ENCODE data around the gene CAV1. TPM values are rescaled to one million over a fixed set of nuclear protein-coding genes. Genes with fewer than 3 reads are reported as not detected.
A peak's percentile ranks its signal among the peaks of the same experiment; 100 is the strongest.

The CAV1 gene
- total and polyA plus RNA-seq, 12 donors, result 93.0 to 364 (median 274) TPM

DNA sequence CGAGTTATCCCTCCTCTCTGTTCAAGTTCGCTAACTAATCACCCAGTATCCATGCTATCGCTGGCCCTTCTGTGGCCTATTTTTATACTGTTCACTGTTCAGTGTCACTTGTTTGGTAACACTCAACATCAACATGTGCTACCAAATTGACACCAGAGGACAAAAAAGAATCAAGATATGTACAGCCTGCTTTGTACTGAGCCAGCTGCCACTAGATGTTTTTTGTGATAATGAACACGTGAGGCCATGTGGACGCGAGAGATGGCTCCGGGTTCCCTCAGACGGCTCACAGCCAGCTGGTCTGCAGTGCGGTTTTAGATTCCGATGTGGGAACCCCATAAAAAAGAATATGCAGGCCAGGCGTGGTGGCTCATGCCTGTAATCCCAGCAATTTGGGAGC, 21.2 kb downstream of the CAV1 start:
- peaks cover 14 to 100% (median 90%) of the 10 kb centered on the region in 9 donors for H3K4me1 ChIP-seq
- 48 to 61% methylated on average over 11 of the region's 11 CpGs for WGBS, 2 donors
- no peaks in the 10 kb centered on the region for H3K9me3 ChIP-seq
- peak; percentile 51 to 90 (median 85) for ATAC-seq
- peak overlapping the region; percentile 23 to 81 (median 61) for H3K27ac ChIP-seq
- H3K36me3 ChIP-seq, result peaks cover 0 to 97% (median 6%) of the 10 kb centered on the region in 9 donors
- no peaks in the 10 kb centered on the region for H3K27me3 ChIP-seq
- H3K4me3 ChIP-seq, result no peak overlapping the region
- intact Hi-C loops (cut with DNase I), result no loop called here
- peak in 1 of 2 donors; percentile 30 for DNase-seq
- TF ChIP-seq, protein P1, sequence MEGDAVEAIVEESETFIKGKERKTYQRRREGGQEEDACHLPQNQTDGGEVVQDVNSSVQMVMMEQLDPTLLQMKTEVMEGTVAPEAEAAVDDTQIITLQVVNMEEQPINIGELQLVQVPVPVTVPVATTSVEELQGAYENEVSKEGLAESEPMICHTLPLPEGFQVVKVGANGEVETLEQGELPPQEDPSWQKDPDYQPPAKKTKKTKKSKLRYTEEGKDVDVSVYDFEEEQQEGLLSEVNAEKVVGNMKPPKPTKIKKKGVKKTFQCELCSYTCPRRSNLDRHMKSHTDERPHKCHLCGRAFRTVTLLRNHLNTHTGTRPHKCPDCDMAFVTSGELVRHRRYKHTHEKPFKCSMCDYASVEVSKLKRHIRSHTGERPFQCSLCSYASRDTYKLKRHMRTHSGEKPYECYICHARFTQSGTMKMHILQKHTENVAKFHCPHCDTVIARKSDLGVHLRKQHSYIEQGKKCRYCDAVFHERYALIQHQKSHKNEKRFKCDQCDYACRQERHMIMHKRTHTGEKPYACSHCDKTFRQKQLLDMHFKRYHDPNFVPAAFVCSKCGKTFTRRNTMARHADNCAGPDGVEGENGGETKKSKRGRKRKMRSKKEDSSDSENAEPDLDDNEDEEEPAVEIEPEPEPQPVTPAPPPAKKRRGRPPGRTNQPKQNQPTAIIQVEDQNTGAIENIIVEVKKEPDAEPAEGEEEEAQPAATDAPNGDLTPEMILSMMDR (IDR thresholded peaks at IDR 0.05), result no peak

DNA sequence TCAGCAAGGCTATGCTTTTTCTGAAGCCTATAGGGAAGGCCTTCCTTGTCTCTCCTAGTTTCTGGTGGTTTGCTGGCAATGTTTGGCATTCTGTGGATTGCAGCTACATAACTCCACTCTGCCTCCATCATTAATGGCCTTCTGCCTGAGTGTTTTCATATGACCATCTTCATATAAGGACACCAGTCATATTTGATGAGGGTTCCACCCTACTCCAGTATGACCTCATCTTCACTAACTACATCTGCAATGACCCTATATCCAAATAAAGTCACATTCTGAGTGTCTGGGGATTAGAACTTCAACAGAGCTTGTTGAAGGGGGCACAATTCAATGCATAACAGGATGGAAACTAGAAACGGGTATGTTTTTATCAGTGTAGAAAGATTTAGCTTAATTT, 22.1 kb downstream of the CAV1 start:
- ATAC-seq (no peak), DNase-seq (no peak)
- Histone ChIP-seq H3K4me1 (peaks cover 9 to 100% (median 86%) of the 10 kb centered on the region in 9 donors), H3K27ac (peak overlapping the region in 9 of 10 donors; percentile 26 to 81 (median 61)), H3K27me3 (no peaks in the 10 kb centered on the region), H3K9me3 (no peaks in the 10 kb centered on the region), H3K36me3 (peaks cover 0 to 98% (median 6%) of the 10 kb centered on the region in 9 donors), H3K4me3 (no peak overlapping the region)
- TF ChIP-seq, protein P1 (IDR thresholded peaks at IDR 0.05), result no peak
- 48 to 63% methylated on average over 1 of the region's 1 CpG for WGBS, 2 donors
- intact Hi-C loops (cut with DNase I), result no loop called here

DNA sequence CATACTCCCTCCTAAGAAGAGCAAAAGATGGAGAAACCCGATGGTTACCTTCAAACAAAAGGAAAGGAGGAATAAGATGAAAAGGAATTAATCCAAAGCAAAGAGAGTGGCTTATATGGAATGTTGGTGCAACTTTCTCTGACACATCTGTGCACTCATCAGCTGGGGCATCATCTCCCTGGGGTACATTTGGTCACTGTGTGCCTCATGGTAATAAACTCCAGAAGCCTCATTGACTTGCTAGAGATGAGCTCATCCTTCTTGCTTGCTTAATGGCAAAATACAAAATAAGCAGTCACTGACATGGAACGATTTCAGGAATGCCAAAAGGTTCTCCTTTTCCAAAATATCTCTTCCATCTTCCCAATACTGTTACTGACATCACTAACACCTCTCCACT, 22.5 kb downstream of the CAV1 start:
- H3K27ac ChIP-seq, result peak overlapping the region in 6 of 10 donors; percentile 26 to 81 (median 54)
- WGBS, 2 donors, result 53 to 63% methylated on average over 2 of the region's 2 CpGs
- intact Hi-C loops (cut with DNase I), result no loop called here
- H3K4me1 ChIP-seq, result peaks cover 6 to 100% (median 84%) of the 10 kb centered on the region in 9 donors
- TF ChIP-seq, protein P1 (IDR thresholded peaks at IDR 0.05), result no peak
- no peaks in the 10 kb centered on the region for H3K27me3 ChIP-seq
- H3K4me3 ChIP-seq, result no peak overlapping the region
- peaks cover 0 to 98% (median 6%) of the 10 kb centered on the region in 9 donors for H3K36me3 ChIP-seq
- H3K9me3 ChIP-seq, result no peaks in the 10 kb centered on the region
- DNase-seq (no peak), ATAC-seq (peak in 1 of 8 donors; percentile 51)

DNA sequence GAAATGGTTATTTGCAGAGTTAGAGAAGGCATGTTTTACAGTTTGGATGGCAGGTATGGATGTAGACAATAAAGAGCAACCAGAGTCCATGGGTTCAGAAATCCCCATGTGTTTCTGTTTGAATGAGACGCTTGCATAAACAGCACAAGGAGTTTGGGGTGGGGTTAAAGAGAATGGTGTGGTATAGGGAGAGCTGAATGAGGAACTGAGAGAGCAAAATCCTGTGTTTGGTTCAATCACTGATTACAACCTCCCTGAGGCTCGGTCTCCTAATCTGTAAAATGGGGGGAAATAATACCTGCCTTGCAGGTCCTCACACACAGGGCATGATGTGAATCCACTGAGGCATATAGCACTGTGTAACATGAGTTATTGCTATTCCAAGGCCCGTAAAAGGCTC, 23.7 kb downstream of the CAV1 start:
- H3K27ac ChIP-seq, result peak overlapping the region in 6 of 10 donors; percentile 13 to 81 (median 34)
- WGBS, 2 donors, result 56 to 64% methylated on average over 3 of the region's 3 CpGs
- H3K27me3 ChIP-seq, result no peaks in the 10 kb centered on the region
- H3K4me3 ChIP-seq, result no peak overlapping the region
- H3K4me1 ChIP-seq, result peaks cover 6 to 100% (median 83%) of the 10 kb centered on the region in 9 donors
- DNase-seq, result no peak
- TF ChIP-seq, protein P1 (IDR thresholded peaks at IDR 0.05), result no peak
- no peaks in the 10 kb centered on the region for H3K9me3 ChIP-seq
- no peak for ATAC-seq
- peaks cover 0 to 98% (median 6%) of the 10 kb centered on the region in 9 donors for H3K36me3 ChIP-seq
- intact Hi-C loops (cut with DNase I), result no loop called here
